ENCODE results near the gene BRD1.
"Not testable (repeated sequence)": the region's sequence is repeated elsewhere in the genome, so short reads cannot be mapped to it uniquely, and the experiment has no call there.

Gene BRD1

DNA sequence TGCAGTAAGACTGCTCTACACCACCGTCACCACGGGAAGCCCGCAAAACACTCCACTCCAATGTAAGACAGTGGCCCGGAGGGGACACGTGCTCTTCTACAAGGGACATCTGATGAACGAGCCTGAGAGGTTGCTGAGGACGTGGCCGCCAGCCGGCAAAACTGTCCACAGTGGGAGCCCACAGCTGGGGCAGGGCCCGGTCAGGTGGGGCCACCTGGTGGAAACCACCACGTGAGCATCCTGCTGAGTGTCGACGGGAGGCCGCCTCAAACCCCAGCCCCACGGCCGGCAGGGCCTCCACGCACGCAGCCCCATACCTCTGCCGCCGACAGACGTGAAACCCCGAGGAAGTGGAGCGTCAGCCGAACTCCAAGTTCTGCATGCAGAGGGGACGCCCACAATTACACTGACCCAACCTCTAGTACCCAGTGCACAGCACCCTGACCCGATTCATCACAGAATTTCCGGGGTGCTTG, 42.6 kb downstream of the BRD1 start:
- Histone ChIP-seq H3K4me3 (ENCODE audit: low read depth in 1 of 5, low read length in 5 of 5) (no peak overlapping the region), H3K27me3 (ENCODE audit: control insufficient read depth in 5 of 5, insufficient read depth in 4 of 5, low read length in 5 of 5) (no peaks in the 10 kb centered on the region), H3K9me3 (ENCODE audit: control insufficient read depth in 5 of 5, low read length in 5 of 5) (no peaks in the 10 kb centered on the region), H3K36me3 (ENCODE audit: control insufficient read depth in 5 of 5, insufficient read depth in 5 of 5, low read length in 5 of 5) (peaks cover 0 to 61% (median 51%) of the 10 kb centered on the region in 5 donors), H3K9ac (ENCODE audit: low read length in 5 of 5) (no peak overlapping the region), H3K4me1 (ENCODE audit: control insufficient read depth in 5 of 5, insufficient read depth in 5 of 5, low read length in 5 of 5) (peaks cover 13 to 35% (median 28%) of the 10 kb centered on the region in 5 donors), H3K27ac (ENCODE audit: low read depth, low read length) (no peak overlapping the region)

DNA sequence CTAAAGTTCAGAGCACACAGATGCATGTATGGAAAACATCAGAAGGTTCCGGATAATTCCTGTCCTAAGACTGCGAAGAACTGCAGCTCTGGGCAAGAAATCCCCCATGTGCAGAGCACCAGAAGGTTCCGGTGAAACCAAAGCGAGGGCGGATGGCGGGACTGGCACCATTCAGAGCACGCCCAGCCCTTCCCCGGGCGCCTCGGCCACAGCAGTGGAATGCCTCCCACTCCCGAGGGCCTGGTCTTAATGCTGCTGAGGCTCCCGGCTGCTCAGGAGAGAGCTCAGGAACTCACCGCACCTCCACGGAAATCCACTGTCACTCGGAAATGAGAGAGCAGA, 43.1 kb downstream of the BRD1 start:
- Histone ChIP-seq H3K4me1 (ENCODE audit: control insufficient read depth in 5 of 5, insufficient read depth in 5 of 5, low read length in 5 of 5) (peaks cover 8 to 35% (median 28%) of the 10 kb centered on the region in 5 donors), H3K27ac (ENCODE audit: low read depth, low read length) (no peak overlapping the region), H3K9me3 (ENCODE audit: control insufficient read depth in 5 of 5, low read length in 5 of 5) (no peaks in the 10 kb centered on the region), H3K9ac (ENCODE audit: low read length in 5 of 5) (no peak overlapping the region), H3K27me3 (ENCODE audit: control insufficient read depth in 5 of 5, insufficient read depth in 4 of 5, low read length in 5 of 5) (no peaks in the 10 kb centered on the region), H3K4me3 (ENCODE audit: low read depth in 1 of 5, low read length in 5 of 5) (no peak overlapping the region), H3K36me3 (ENCODE audit: control insufficient read depth in 5 of 5, insufficient read depth in 5 of 5, low read length in 5 of 5) (peaks cover 0 to 62% (median 53%) of the 10 kb centered on the region in 5 donors)

DNA sequence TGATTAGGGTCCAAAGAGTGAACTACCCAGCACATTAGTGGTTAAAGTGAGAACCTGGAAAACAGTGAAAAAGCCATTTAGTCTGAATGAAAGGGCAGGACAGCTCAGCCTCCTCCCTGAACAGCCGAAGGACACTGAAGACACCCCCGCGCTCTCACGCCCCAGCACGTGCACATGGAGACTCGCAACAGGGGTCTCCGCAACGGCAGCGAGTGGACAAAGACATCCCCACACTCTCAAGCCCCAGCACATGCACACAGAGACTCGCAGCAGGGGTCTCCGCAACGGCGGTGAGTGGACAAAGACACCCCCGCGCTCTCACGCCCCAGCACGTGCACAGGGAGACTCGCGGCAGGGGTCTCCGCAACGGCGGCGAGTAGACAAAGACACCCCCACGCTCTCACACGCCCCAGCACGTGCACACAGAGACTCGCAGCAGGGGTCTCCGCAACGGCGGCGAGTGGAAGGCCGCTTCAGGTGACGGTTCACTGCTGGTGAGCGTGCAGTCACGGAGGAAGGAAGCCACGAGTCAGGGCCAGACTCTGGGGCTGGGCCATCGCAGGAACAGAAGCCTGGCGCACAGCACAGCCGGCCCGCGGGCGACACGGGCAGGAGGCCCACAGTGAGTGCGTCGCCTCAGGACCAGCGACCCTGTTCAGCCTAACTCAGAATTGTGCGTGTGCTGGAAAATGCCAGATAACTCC, 43.6 kb downstream of the BRD1 start:
- Histone ChIP-seq H3K36me3 (ENCODE audit: control insufficient read depth in 5 of 5, insufficient read depth in 5 of 5, low read length in 5 of 5) (peaks cover 0 to 66% (median 53%) of the 10 kb centered on the region in 5 donors), H3K9ac (ENCODE audit: low read length in 5 of 5) (no peak overlapping the region), H3K9me3 (ENCODE audit: control insufficient read depth in 5 of 5, low read length in 5 of 5) (no peaks in the 10 kb centered on the region), H3K4me3 (ENCODE audit: low read depth in 1 of 5, low read length in 5 of 5) (no peak overlapping the region), H3K27me3 (ENCODE audit: control insufficient read depth in 5 of 5, insufficient read depth in 4 of 5, low read length in 5 of 5) (no peaks in the 10 kb centered on the region), H3K27ac (ENCODE audit: low read depth, low read length) (no peak overlapping the region), H3K4me1 (ENCODE audit: control insufficient read depth in 5 of 5, insufficient read depth in 5 of 5, low read length in 5 of 5) (peaks cover 3 to 34% (median 22%) of the 10 kb centered on the region in 5 donors)

- Histone ChIP-seq H3K4me1 (ENCODE audit: control insufficient read depth in 5 of 5, insufficient read depth in 5 of 5, low read length in 5 of 5) (peaks cover 0 to 25% (median 14%) of the 10 kb centered on the region in 5 donors), H3K9ac (ENCODE audit: low read length in 5 of 5) (no peak overlapping the region), H3K36me3 (ENCODE audit: control insufficient read depth in 5 of 5, insufficient read depth in 5 of 5, low read length in 5 of 5) (peaks cover 0 to 70% (median 53%) of the 10 kb centered on the region in 5 donors), H3K27ac (ENCODE audit: low read depth, low read length) (no peak overlapping the region), H3K9me3 (ENCODE audit: control insufficient read depth in 5 of 5, low read length in 5 of 5) (no peaks in the 10 kb centered on the region), H3K4me3 (ENCODE audit: low read depth in 1 of 5, low read length in 5 of 5) (no peak overlapping the region), H3K27me3 (ENCODE audit: control insufficient read depth in 5 of 5, insufficient read depth in 4 of 5, low read length in 5 of 5) (no peaks in the 10 kb centered on the region)
Observed at GRCh38 chr22:49783036-49783746, 44.5 kb downstream of the BRD1 start.

GRCh38 chr22:49781886-49782285, 45.8 kb downstream of the BRD1 start:
- peaks cover 0 to 75% (median 53%) of the 10 kb centered on the region in 5 donors for H3K36me3 ChIP-seq (ENCODE audit: control insufficient read depth in 5 of 5, insufficient read depth in 5 of 5, low read length in 5 of 5)
- H3K9ac ChIP-seq (ENCODE audit: low read length in 5 of 5); H3K9me3 ChIP-seq (ENCODE audit: control insufficient read depth in 5 of 5, low read length in 5 of 5); H3K27ac ChIP-seq (ENCODE audit: low read depth, low read length); H3K27me3 ChIP-seq (ENCODE audit: control insufficient read depth in 5 of 5, insufficient read depth in 4 of 5, low read length in 5 of 5); H3K4me3 ChIP-seq (ENCODE audit: low read depth in 1 of 5, low read length in 5 of 5): not testable (repeated sequence)
- H3K4me1 ChIP-seq (ENCODE audit: control insufficient read depth in 5 of 5, insufficient read depth in 5 of 5, low read length in 5 of 5), result peaks cover 0 to 22% (median 11%) of the 10 kb centered on the region in 5 donors

DNA sequence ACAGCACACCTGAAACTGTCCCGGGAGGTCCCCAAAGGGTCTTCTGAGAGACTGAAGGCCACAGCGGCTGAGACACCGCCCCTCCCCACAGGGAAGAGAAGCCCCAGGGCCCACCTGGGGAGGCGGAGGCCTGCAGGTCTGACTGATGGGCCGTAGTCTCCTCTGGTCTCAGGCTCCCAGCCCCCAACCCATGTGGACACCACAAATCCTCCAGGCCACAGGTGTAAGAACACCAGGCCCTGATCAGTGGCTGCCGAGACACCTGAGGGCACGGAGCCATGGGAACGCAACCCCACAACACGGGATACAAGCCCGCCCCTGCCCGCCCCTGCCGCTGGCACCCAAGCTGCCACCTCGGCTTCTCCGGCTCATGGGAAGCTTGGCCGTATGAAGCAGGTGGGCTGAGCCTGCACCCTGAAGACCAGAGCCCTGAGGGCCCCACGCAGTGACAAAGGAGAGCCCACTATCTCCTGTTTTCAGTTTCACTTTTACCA, 46.3 kb downstream of the BRD1 start:
- peaks cover 0 to 22% (median 11%) of the 10 kb centered on the region in 5 donors for H3K4me1 ChIP-seq (ENCODE audit: control insufficient read depth in 5 of 5, insufficient read depth in 5 of 5, low read length in 5 of 5)
- H3K36me3 ChIP-seq (ENCODE audit: control insufficient read depth in 5 of 5, insufficient read depth in 5 of 5, low read length in 5 of 5), result peaks cover 0 to 75% (median 53%) of the 10 kb centered on the region in 5 donors
- no peaks in the 10 kb centered on the region for H3K9me3 ChIP-seq (ENCODE audit: control insufficient read depth in 5 of 5, low read length in 5 of 5)
- H3K4me3 ChIP-seq (ENCODE audit: low read depth in 1 of 5, low read length in 5 of 5), result no peak overlapping the region
- H3K27me3 ChIP-seq (ENCODE audit: control insufficient read depth in 5 of 5, insufficient read depth in 4 of 5, low read length in 5 of 5), result no peaks in the 10 kb centered on the region
- H3K27ac ChIP-seq (ENCODE audit: low read depth, low read length), result no peak overlapping the region
- H3K9ac ChIP-seq (ENCODE audit: low read length in 5 of 5), result no peak overlapping the region

- peaks cover 0 to 22% (median 11%) of the 10 kb centered on the region in 5 donors for H3K4me1 ChIP-seq (ENCODE audit: control insufficient read depth in 5 of 5, insufficient read depth in 5 of 5, low read length in 5 of 5)
- H3K27me3 ChIP-seq (ENCODE audit: control insufficient read depth in 5 of 5, insufficient read depth in 4 of 5, low read length in 5 of 5), result no peaks in the 10 kb centered on the region
- H3K9me3 ChIP-seq (ENCODE audit: control insufficient read depth in 5 of 5, low read length in 5 of 5), result no peaks in the 10 kb centered on the region
- H3K9ac ChIP-seq (ENCODE audit: low read length in 5 of 5), result no peak overlapping the region
- peaks cover 0 to 75% (median 54%) of the 10 kb centered on the region in 5 donors for H3K36me3 ChIP-seq (ENCODE audit: control insufficient read depth in 5 of 5, insufficient read depth in 5 of 5, low read length in 5 of 5)
- H3K27ac ChIP-seq (ENCODE audit: low read depth, low read length), result no peak overlapping the region
- H3K4me3 ChIP-seq (ENCODE audit: low read depth in 1 of 5, low read length in 5 of 5), result no peak overlapping the region
Observed at GRCh38 chr22:49780698-49781288, 46.9 kb downstream of the BRD1 start.

DNA sequence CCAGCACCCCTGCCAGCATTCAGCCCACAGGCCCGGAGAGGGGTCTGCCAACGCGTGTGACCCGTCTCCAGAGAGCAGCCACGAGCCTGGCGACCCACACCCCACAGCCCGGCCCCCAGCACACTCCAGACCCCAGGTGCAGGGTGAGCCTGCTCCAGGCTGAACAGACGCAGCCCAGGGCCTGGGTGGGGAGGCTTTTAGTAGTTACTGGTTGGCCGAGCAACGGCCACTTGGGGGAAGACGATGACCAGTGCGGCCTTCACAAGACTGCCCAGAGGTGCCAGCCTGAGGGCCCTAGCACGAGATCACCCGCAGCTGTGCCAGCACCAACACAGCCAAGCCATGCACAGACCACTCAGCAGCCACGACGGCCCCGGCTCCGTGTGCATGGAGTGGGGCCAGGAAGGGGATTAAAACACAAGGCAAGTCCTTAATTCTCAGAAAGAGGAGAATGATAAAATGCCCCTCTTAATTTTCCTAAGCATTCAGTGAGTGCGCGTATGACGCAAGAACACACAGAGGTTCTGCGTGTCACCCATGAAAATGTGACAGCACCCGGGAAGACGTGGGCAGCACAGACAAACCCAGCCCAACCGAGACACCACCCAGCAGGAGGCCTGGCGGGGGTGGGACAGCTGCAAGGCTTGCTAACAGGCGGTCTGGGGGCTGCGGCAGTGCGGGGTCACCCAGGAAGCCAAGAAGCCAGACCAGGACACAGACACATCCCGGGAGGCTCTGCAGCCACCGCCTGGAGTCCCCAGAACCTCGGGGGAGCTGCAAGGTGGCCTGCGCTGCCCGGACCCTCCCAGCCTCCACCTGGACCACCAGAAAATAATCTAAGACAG, 47.6 kb downstream of the BRD1 start:
- H3K4me1 ChIP-seq (ENCODE audit: control insufficient read depth in 5 of 5, insufficient read depth in 5 of 5, low read length in 5 of 5), result peaks cover 0 to 22% (median 11%) of the 10 kb centered on the region in 5 donors
- no peaks in the 10 kb centered on the region for H3K9me3 ChIP-seq (ENCODE audit: control insufficient read depth in 5 of 5, low read length in 5 of 5)
- H3K27me3 ChIP-seq (ENCODE audit: control insufficient read depth in 5 of 5, insufficient read depth in 4 of 5, low read length in 5 of 5), result no peaks in the 10 kb centered on the region
- H3K36me3 ChIP-seq (ENCODE audit: control insufficient read depth in 5 of 5, insufficient read depth in 5 of 5, low read length in 5 of 5), result peaks cover 0 to 75% (median 55%) of the 10 kb centered on the region in 5 donors
- H3K4me3 ChIP-seq (ENCODE audit: low read depth in 1 of 5, low read length in 5 of 5), result no peak overlapping the region
- no peak overlapping the region for H3K9ac ChIP-seq (ENCODE audit: low read length in 5 of 5)
- H3K27ac ChIP-seq (ENCODE audit: low read depth, low read length), result no peak overlapping the region

DNA sequence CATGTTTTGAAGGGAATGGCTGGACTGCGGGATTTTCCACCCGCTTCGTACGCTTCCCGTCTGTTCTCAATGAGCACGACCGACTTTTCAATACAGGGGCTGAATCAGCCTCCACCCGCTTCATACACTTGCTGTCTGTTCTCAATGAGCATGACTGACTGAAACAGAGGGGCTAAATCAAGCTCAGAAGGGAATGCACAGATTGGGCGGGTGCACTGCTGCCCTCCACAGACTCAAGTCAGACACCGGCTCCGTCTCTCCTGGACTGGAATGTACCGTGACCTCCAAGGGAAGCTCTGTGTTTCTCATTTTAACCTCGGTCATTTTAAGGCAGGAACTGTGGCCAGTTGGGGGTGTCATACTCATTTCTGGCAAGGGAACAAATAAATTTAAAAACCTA, 48.5 kb downstream of the BRD1 start:
- H3K4me3 ChIP-seq (ENCODE audit: low read depth in 1 of 5, low read length in 5 of 5), result no peak overlapping the region
- no peak overlapping the region for H3K9ac ChIP-seq (ENCODE audit: low read length in 5 of 5)
- H3K4me1 ChIP-seq (ENCODE audit: control insufficient read depth in 5 of 5, insufficient read depth in 5 of 5, low read length in 5 of 5), result peaks cover 0 to 22% (median 11%) of the 10 kb centered on the region in 5 donors
- no peaks in the 10 kb centered on the region for H3K9me3 ChIP-seq (ENCODE audit: control insufficient read depth in 5 of 5, low read length in 5 of 5)
- H3K27ac ChIP-seq (ENCODE audit: low read depth, low read length), result no peak overlapping the region
- H3K27me3 ChIP-seq (ENCODE audit: control insufficient read depth in 5 of 5, insufficient read depth in 4 of 5, low read length in 5 of 5), result no peaks in the 10 kb centered on the region
- peaks cover 0 to 75% (median 55%) of the 10 kb centered on the region in 5 donors for H3K36me3 ChIP-seq (ENCODE audit: control insufficient read depth in 5 of 5, insufficient read depth in 5 of 5, low read length in 5 of 5)

All from subcutaneous abdominal adipose tissue (tissue), 5 donors.